MCF 10A (cell line): Measurements from ENCODE around the gene NRP1. TPM values are rescaled to one million over a fixed set of nuclear protein-coding genes. Genes with fewer than 3 reads are reported as not detected.
A peak's percentile ranks its signal among the peaks of the same experiment; 100 is the strongest.

ENCODE experiments used
- BruUV-seq: library from RNA; stranded (reverse); fragments of 400-500 nt; replicated peaks from 2 replicates; lab custom pipeline; 2021; lab: Mats Ljungman, UMichigan
- CTCF ChIA-PET: fragments of 300-600 bp; sonication (Branson Sonifier 250); formaldehyde crosslinking; extraction: SDS; loops from one replicate; lab custom pipeline; 2021; ENCODE audit warnings: antibody characterized with exemption, inconsistent platforms; lab: Yijun Ruan, JAX
- POLR2A ChIA-PET: fragments of 300-600, 350-650 bp; sonication (Branson Sonifier 250); formaldehyde crosslinking; extraction: SDS; loops from one replicate; lab custom pipeline; 2020; ENCODE audit warnings: antibody characterized with exemption, inconsistent platforms; lab: Yijun Ruan, JAX
- DNase-seq: peaks from one replicate; pipeline ENCODE4 v3.0.0-alpha.2; 2018; ENCODE audit not compliant: unreplicated experiment
- H3K27ac Mint-ChIP-seq: one replicate; pipeline ENCODE4 v1.8.0; 2022; ENCODE audit warnings: mild to moderate bottlenecking, low read depth, mixed read lengths; ENCODE audit not compliant: unreplicated experiment
- H3K27me3 Mint-ChIP-seq: one replicate; pipeline ENCODE4 v1.8.0; 2022; ENCODE audit warnings: mixed read lengths; ENCODE audit not compliant: insufficient read depth, unreplicated experiment
- H3K36me3 Mint-ChIP-seq: one replicate; pipeline ENCODE4 v1.8.0; 2022; ENCODE audit warnings: mild to moderate bottlenecking, moderate library complexity, mixed read lengths; ENCODE audit not compliant: insufficient read depth, unreplicated experiment
- H3K4me1 Mint-ChIP-seq: one replicate; pipeline ENCODE4 v1.8.0; 2022; ENCODE audit warnings: mixed read lengths; ENCODE audit not compliant: insufficient read depth, unreplicated experiment
- H3K4me3 Mint-ChIP-seq: one replicate; pipeline ENCODE4 v1.8.0; 2022; ENCODE audit warnings: mild to moderate bottlenecking, moderate library complexity, mixed read lengths; ENCODE audit not compliant: unreplicated experiment
- H3K9me3 Mint-ChIP-seq: one replicate; pipeline ENCODE4 v1.8.0; 2022; ENCODE audit warnings: mixed read lengths; ENCODE audit not compliant: unreplicated experiment
- CTCF ChIP-seq: fragments of 200-600 bp; IDR thresholded peaks from one replicate; pipeline ENCODE4 v1.8.0; 2022; ENCODE audit warnings: antibody characterized with exemption, mild to moderate bottlenecking; ENCODE audit not compliant: unreplicated experiment
- intact Hi-C: fragments of 100-400 bp; cut with micrococcal nuclease; formaldehyde crosslinking; loops from 2 replicates; pipeline ENCODE4 v1.14.1; 2022
- total RNA-seq: library from RNA; stranded (reverse); gene quantifications from 2 replicates; pipeline ENCODE4 v1.2.3, GENCODE V29; 2022

Gene NRP1
- total RNA-seq, 1 experiment from 2014 or later, result 66.6 TPM

GRCh38 chr10:33195608-33196376 lies 138.7 kb downstream of the NRP1 start:
- no peaks in the 10 kb centered on the region for H3K9me3 Mint-ChIP-seq
- H3K27me3 Mint-ChIP-seq, result no peaks in the 10 kb centered on the region
- no peak for DNase-seq
- peaks cover 20% of the 10 kb centered on the region for H3K4me1 Mint-ChIP-seq
- TF ChIP-seq CTCF, result no peak
- no TSS peak for BruUV-seq
- H3K27ac Mint-ChIP-seq, result peak overlapping the region; percentile 52
- ChIA-PET POLR2A (interaction anchor here (0.6 kb wide), 1 partner anchor 1279 kb away, joined by 3 read pairs; no protein-coding TSS in a partner anchor), CTCF (interaction anchor here (0.7 to 0.8 kb wide), 2 partner anchors 1101 to 1443 kb away, joined by 3 to 5 read pairs; no protein-coding TSS in a partner anchor)
- H3K36me3 Mint-ChIP-seq, result peaks cover 24% of the 10 kb centered on the region
- intact Hi-C loops, result loop anchor here (10.0 kb wide), 1 partner anchor 1099 kb away; no protein-coding TSS in a partner anchor
- no peak overlapping the region for H3K4me3 Mint-ChIP-seq

- POLR2A ChIA-PET, result interaction anchor here (0.9 to 2.0 kb wide), 6 partner anchors 21 to 706 kb away, joined by 3 to 16 read pairs (median 4); no protein-coding TSS in a partner anchor
- peak; percentile 86 for DNase-seq
Measured at GRCh38 chr10:33193701-33194521, 140.6 kb downstream of the NRP1 start.

GRCh38 chr10:33193057-33193700 lies 141.3 kb downstream of the NRP1 start:
- ChIA-PET POLR2A (interaction anchor here (0.7 to 2.0 kb wide), 8 partner anchors 22 to 707 kb away, joined by 3 to 16 read pairs (median 4); no protein-coding TSS in a partner anchor), CTCF (interaction anchor here (0.6 to 3.2 kb wide), 45 partner anchors 9 to 1869 kb away, joined by 3 to 46 read pairs (median 4); partner anchors contain the start of gene NRP1)
- Mint-ChIP-seq H3K4me3 (peak overlapping the region; percentile 47), H3K4me1 (peaks cover 20% of the 10 kb centered on the region), H3K27ac (peak overlapping the region; percentile 52), H3K9me3 (no peaks in the 10 kb centered on the region), H3K27me3 (no peaks in the 10 kb centered on the region), H3K36me3 (peaks cover 30% of the 10 kb centered on the region)
- TF ChIP-seq CTCF, result peak; percentile 75
- intact Hi-C loops, result loop anchor here (1.0 to 10.0 kb wide), 4 partner anchors 137 to 1446 kb away; no protein-coding TSS in a partner anchor
- peak; percentile 92 for DNase-seq
- BruUV-seq, result no TSS peak

More at GRCh38 chr10:33193701-33194521, 140.6 kb downstream of the NRP1 start:
- peak overlapping the region; percentile 52 for H3K27ac Mint-ChIP-seq
- no TSS peak for BruUV-seq
- no peaks in the 10 kb centered on the region for H3K9me3 Mint-ChIP-seq
- no peaks in the 10 kb centered on the region for H3K27me3 Mint-ChIP-seq
- peaks cover 32% of the 10 kb centered on the region for H3K36me3 Mint-ChIP-seq
- no peak for TF ChIP-seq CTCF
- H3K4me3 Mint-ChIP-seq, result peak overlapping the region; percentile 47
- CTCF ChIA-PET, result interaction anchor here (0.6 to 3.2 kb wide), 33 partner anchors 8 to 1404 kb away, joined by 3 to 46 read pairs (median 4); partner anchors contain the start of gene NRP1
- peaks cover 20% of the 10 kb centered on the region for H3K4me1 Mint-ChIP-seq
- intact Hi-C loops, result loop anchor here (1.0 to 10.0 kb wide), 5 partner anchors 79 to 1445 kb away; no protein-coding TSS in a partner anchor
